GM21526 (cell line): ENCODE measurements around the gene GLMP.
A peak's percentile ranks its signal among the peaks of the same experiment; 100 is the strongest.
"Not testable (repeated sequence)": the region's sequence is repeated elsewhere in the genome, so short reads cannot be mapped to it uniquely, and the experiment has no call there.

ENCODE experiments used
- ATAC-seq: cut with Tn5 transposase; IDR thresholded peaks from one replicate; pipeline ENCODE4 v1.9.1; 2021; ENCODE audit warnings: moderate library complexity; ENCODE audit not compliant: unreplicated experiment, low FRiP score

Gene GLMP, protein sequence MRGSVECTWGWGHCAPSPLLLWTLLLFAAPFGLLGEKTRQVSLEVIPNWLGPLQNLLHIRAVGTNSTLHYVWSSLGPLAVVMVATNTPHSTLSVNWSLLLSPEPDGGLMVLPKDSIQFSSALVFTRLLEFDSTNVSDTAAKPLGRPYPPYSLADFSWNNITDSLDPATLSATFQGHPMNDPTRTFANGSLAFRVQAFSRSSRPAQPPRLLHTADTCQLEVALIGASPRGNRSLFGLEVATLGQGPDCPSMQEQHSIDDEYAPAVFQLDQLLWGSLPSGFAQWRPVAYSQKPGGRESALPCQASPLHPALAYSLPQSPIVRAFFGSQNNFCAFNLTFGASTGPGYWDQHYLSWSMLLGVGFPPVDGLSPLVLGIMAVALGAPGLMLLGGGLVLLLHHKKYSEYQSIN

DNA sequence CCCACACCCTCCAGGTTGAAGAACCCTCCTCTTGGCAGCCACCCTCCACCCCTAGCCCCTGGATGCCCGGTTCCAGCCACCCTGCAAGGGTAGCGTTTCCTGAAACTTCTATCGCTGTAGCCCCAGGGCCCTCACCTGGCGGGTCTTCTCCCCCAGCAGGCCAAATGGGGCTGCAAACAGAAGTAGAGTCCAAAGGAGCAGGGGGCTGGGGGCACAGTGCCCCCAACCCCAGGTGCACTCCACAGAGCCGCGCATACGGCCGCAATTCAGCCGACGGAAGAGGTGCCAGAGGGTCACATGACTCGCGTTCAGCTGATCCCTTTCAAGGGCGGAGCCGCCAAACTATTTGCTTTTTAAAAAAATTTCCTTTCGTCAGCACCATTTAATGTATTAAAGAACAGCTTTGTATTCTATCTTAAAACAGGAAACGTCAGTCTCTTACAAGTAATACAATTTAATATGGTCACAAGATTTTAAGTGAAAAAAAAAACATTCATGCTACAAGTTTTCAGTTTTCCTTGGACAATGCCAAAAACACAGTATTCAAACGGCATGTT lies at the start of gene GLMP:
GLMP (minus strand) TSS at position 289 of the 557 bp plus-strand sequence; CDS start at position 255, 34 bp downstream.
- ATAC-seq, result no peak

DNA sequence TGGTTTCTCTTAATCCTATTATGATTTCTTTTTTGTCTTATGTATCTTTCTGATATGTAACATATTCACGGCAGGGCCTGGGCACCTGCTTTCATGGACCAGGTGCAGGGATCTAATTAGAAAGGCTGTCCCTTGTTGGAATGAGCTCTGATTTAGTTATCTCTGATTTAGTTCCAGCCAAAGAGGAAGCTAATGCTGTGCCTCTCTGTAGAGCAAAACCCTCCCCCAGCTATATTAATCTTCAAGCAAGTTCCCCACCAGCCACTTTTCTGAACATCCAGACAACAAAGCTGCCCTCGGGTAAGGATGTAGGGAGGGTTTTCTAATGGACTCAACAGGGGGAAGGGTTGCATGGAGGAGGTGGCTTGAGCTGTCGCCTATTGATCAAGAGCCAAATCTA lies 48.9 kb upstream of the GLMP start:
- no peak for ATAC-seq

DNA sequence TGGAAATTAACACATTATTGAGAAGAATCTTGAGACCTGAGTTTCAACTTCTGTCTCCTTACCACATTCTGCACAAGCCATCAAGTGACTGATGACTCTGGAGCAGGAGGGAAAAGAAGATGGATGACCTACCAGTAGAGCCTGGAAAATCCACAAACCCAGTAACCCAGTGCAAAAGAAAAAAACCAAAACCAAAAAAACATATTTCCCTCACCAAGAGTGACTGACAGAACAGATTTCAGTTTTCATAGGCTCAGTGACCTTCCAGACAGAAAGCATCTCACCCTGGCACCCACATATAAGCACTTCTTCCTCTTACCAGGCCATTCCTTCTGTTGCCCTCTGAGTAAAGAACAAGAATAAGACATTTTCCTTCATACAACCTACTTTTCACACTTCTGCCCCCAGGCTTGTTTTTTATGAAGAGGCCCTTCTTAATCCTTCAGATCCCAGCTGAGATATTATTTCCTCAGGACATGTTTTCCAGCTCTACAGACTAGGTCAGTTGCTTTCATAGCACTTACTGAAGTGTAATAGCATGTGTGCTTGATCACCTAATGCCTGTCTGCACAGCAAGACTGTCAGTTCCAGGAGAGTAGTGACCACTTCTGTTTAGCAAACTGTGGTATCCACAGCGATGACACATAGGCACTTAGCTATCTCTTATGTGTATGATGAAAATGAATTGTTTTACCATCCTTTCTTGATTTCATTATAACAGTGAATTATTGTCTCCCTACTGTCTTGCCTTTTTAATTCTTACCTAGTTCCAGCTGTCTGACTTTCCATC lies 46.9 kb upstream of the GLMP start:
- ATAC-seq, result no peak

DNA sequence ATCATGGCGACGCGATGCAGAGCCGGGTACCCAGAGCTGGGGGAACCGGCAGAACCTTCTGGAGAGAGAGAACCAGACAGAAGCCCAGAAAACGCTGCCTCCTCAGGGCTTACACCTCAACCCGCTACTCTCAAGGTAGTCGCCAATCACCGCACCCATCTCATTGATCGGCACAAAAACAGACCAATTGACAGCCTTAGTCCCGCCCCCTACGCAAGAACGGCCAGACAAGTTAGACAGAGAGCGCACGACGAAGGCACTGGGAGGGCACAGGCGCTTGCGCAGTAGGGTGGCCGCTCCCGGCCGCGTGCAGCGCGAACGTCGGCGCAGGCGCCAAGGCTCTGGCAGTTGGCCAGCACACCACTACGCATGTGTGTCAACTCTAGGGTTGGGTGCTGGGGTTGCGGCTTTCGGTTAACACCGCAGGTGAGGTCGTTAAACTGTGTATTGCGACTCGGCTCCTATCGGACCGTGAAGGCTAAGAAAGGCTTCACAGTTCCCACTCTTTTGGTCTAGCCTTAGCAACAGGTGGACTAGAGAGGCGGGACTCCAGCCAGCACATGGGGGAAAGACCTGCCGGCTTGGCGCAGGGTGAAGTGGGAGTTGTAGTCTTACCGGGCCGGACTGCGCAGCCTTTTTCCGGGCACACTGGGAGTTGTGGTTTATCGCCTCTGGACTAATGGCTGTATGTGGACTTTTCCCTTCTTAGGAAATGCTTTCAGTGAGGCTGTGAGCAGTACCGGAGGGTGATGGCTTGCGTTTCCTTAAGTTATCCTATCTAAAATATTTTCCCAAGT lies 42.9 kb upstream of the GLMP start, which contains the start of the genes CCT3 and TSACC:
CCT3 (minus strand) TSS at position 113 of the 797 bp plus-strand sequence; CDS start at position 5, 108 bp downstream.
TSACC (plus strand) TSS at position 347 of the 797 bp plus-strand sequence. CDS start 1,232 bp downstream, outside the sequence.
- peak; percentile 89 for ATAC-seq

DNA sequence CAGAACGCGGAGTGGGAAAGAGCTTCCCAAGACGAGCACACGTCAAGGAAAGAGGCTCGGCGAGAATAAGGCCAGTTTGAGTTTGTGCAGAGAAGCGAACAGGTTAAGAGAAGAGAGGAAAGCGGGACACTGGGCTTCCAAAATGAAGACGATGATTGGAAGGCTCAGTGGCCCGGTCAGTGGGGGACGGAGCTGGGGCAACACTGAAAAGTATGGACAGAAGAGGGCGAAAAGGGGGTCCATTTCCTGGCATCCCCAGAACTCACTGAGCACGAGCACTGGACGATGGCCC lies 42.4 kb upstream of the GLMP start:
- ATAC-seq, result no peak

DNA sequence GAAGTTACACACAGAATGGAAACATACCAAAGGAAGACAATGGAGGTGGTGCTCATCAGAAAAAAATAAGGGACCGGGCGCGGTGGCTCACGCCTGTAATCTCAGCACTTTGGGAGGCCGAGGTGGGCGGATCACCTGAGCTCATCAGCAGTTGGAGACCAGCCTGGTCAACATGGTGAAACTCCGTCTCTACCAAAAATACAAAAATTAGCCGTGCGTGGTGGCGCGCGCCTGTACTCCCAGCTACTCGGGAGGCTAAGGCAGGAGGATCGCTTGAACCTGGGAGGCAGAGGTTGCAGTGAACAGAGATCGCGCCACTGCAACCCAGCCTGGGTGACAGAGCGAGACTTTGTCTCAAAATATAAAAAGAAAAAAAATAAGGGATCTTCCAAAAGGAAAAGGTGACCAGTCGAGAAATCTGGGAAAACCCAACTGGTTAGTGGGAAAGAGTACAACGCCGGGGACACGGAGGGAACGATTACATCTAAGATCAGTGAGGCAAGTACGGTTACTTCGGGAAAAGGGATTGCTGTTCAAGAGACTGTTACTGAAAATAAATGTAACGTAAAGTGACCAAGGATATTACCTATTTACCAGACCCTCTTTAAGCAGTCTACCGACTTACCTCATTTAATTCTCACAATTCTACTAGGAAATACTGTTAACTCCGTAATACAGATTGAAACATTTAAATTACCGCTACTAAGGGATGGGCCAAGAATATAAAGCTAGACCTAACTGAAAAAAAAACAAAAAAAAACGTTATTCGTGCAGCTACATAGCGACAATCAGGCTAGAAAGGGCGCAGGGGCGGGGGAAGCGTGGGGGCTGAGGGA lies 41.8 kb upstream of the GLMP start:
- ATAC-seq, result no peak

DNA sequence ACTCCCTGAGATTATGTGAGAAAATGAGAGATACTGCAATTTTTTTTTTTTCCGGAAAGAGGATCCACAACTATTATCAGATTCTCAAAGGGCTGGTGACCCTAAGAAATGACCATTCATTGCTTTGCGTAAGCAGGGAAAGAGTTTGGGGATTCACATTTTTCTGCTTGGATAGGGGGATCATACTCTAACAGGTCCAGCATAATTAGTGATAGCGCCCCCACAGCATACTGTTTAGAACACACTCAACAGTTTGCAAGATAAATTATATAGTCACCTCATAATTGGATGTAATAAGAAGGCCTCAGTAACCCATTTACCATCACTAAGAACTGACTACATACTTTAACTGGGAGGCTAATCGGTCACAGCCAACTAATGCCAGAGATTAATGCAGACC lies 40.8 kb upstream of the GLMP start:
- ATAC-seq, result no peak

DNA sequence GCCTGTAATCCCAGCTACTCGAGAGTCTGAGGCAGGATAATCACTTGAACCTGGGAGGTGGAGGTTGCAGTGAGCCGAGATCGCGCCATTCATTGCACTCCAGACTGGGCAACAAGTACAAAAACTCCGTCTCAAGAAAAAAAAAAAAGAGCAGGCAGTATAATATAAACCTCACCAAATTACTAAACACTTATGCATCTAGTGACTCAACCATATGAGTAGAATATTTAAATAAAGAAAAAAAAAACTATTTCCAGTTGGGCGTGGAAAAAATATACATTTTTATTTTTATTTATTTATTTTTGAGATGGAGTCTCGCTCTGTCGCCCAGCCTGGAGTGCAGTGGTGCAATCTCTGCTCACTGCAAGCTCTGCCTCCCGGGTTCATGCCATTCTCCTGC lies 27.7 kb upstream of the GLMP start:
- ATAC-seq, result not testable (repeated sequence)

DNA sequence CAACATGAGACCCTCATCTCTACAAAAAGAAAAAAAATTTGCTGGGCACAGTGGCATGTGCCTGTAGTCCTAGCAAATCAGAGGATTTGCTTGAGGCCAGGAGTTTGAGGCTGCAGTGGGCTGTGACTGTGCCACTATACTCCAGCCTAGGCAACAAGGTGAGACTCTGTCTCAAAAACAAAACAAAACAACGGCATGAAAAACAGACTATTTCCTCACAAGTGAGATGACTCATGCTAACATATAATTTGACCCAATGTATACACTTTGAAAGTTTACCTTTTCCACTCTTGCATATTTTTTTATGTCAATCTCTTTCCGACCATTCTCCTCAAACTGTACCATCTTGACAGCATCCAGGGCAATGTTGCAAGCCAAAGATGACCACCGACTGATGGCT lies 25.1 kb upstream of the GLMP start:
- no peak for ATAC-seq

DNA sequence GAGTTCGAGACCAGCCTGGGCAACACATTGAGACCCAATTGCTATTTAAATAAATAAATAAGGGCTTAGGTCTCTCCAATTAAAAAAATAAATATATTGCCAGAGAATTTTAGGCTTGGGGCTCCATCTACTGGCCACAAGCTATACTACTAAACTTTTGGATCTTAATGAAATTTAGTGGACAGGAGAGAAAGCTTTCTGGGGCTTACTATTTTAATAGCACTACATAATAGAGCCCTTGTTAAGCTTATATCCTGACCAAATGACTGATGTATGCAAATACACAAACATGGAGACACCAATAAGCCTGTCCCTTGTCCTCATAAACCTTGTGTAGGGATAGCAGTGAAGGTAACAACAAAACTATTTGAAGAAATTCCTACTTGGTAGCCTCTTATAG lies 24.2 kb upstream of the GLMP start:
- ATAC-seq, result no peak

DNA sequence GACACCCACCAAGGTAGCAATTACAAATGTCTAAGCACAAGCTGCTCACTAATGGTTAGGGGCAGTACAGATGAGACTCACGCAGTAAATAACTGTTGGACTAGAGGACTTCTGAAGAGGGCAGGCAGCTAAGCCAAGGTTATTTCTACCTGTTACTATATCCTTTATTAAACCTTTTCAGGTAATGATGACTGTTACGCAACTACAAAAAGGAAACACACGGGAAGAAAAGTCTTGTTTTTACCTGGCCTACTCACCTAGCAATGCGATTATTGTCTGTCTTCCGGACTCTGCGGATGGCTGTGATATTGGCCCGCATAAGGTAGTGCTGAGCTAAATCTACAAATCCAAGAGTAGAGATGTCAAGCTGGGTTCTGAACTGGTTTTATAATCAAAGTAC lies 21.4 kb upstream of the GLMP start:
- no peak for ATAC-seq

DNA sequence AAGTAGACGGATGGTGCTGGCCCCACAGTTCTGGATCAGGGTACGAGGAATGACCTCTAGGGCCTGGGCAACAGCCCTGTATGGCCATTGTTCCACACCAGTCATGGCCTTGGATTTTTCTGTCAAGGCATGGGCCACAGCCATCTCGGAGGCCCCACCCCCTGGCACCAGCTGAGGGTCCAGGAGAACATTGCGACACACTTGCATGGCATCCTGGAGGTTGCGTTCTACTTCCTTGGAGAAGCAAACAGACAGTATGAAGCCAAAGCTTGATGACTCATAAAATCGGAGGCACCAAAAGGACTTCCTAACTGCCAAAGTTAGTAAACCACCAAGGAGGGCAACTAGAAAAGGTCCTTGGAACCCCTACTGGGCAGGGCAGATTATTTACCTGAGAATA lies 15.5 kb upstream of the GLMP start:
- no peak for ATAC-seq

DNA sequence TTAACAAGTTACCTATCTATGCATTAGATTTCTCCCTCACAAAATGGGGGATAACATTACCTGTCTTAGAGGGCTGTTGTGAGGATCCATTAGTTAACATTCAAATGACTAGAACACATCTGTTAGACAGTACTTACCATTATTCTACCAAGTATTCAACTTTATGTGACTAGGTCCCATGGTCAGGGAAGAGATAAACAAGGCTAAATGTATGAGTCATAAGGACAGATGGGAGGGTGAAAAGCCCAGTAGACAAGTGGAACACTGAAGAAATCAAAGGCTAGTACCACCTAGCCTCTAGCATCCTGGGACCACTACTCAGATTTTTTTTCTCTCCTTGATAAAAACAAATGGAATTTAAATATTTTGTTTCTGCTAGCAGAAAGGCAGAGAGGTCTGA lies 12.6 kb upstream of the GLMP start:
- ATAC-seq, result no peak

DNA sequence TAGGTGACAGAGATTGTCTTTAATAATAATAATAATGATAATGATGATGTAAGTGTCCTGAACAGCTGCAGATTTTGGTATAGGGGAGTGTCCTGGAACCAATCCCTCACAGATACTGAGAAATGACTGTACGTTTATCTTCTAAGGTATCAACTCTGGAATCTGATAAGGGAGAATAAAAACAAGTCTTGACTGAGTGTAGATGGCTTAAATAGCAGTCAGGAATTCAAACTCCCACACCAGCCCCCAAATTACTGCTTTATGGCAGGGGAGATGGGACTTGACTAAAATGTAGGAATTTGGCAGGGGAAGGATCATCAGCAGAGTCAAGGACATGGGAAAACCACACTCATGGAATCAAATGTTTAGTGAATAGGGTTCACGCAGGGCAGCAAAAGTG lies 9.7 kb upstream of the GLMP start:
- ATAC-seq, result no peak

DNA sequence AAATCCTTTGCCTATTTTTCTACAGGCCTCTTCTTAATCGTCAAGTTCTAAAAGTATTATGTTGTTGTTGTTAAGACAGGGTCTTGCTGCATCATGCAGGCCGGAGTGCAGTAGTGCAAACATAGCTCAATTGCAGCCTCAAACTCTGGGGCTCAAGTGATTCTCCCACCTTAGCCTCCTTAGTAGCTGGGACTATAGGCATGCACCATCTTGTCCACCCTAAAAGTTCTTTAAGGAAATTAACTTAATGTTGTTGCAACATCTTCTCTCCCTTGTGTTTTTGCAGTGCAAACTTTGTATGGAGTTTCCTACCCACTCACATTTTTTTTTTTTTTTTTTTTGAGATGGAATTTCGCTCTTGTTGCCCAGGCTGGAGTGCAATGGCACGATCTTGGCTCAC lies 7.8 kb upstream of the GLMP start:
- ATAC-seq, result no peak

DNA sequence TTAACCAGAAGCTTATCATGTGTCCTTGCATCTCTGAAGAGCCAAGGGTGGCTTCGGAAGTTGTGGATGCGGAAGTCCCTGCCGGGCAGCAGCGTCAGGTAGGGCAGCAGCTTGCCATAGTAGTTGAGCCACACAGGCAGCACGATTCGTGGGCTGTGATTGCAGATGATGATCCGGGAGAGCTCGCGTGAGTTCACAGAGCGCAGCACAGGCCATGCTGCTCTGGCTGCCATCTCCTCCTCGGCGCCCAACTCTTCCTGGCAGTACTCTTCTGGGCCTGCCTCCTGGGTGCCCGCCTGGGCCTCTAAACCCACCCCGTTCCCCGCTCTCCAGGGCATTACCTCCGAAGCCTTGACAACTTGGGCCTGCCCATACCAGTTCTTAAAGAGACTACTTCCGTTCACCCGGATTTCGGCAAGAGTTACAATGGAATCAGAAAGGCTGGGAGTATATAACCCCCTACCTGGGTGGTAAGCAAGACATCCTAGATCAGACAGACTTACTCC lies 3.4 kb upstream of the GLMP start, which contains the start of gene VHLL:
VHLL (minus strand) TSS at position 456 of the 506 bp plus-strand sequence; CDS start at position 338, 118 bp downstream.
- ATAC-seq, result no peak

DNA sequence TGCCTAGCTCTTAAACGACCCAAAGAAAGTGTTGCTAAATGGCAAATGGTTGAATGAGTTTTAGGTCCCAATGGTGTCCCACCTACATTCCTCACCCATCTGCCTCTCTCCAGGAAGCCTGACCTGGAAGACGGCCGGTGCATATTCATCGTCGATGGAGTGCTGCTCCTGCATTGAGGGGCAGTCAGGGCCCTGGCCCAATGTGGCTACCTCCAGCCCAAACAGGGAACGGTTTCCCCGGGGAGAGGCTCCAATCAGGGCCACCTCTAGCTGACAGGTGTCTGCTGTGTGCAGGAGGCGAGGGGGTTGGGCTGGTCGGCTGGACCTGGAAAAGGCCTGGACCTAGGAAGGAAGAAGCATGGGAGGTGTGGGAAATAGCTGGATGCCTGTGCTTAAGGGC lies 1.6 kb downstream of the GLMP start:
- no peak for ATAC-seq

DNA sequence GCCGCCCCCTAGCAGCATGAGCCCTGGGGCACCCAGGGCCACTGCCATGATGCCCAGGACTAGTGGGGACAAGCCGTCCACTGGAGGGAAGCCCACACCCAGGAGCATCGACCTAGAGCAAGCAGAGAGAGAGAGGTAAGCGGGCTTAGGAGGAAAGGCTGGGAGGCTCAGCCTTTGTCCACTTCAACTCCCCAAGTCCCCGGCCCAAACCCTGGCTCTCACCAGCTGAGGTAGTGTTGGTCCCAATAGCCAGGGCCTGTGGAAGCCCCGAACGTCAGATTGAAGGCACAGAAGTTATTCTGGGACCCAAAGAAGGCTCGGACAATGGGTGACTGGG lies 2.4 kb downstream of the GLMP start:
- ATAC-seq, result no peak

DNA sequence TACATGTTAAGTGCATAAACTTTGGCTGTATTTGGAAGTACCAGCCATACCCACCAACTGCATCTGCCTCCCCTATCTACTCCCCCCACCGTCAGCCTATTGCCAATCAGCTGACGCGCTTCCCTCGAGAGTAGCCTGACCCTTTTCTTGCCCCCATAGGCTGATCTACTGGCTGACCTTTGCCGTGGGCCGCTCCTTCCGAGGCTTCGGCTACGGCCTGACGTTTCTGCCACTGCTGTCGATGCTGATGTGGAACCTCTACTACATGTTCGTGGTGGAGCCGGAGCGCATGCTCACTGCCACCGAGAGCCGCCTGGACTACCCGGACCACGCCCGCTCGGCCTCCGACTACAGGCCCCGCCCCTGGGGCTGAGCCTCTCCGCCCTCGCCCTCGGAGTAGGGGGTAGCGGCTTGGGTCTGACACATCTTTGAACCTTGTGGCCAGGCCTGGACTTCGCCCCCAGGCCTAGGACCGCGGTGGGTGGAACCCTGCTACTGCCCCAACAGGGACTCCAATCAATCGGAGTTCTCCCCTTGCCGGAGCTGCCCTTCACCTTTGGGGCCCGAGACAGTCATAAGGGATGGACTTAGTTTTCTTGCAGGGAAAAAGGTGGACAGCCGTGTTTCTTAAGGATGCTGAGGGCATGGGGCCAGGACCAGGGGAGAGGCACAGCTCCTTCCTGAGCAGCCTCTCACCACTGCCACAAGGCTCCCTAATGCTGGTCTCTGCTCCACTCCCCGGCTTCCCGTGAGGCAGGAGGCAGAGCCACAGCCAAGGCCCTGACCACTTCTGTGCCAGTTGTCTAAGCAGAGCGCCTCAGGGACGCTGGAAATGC lies 4.0 kb downstream of the GLMP start:
- no peak for ATAC-seq
